Immature natural killer cell (primary cell): ENCODE measurements around the gene THSD7B. TPM values are rescaled to one million over a fixed set of nuclear protein-coding genes. Genes with fewer than 3 reads are reported as not detected.
"Not testable (repeated sequence)": the region's sequence is repeated elsewhere in the genome, so short reads cannot be mapped to it uniquely, and the experiment has no call there.

Experiments used
- DNase-seq, 3 donors: peaks; one replicate each; pipeline ENCODE4 v3.0.0; 2022; ENCODE audit warnings: mixed read lengths in 1 of 3
- H3K27ac Mint-ChIP-seq, 6 donors: one replicate each; pipeline ENCODE4 v1.8.0; 2020; ENCODE audit warnings: mixed read lengths in 6 of 6, mild to moderate bottlenecking in 5 of 6, inconsistent platforms in 4 of 6, moderate library complexity in 3 of 6
- H3K27me3 Mint-ChIP-seq, 3 donors: one replicate each; pipeline ENCODE4 v1.8.0; 2020 to 2021; ENCODE audit warnings: low read depth in 3 of 3, mild to moderate bottlenecking in 3 of 3, mixed read lengths in 3 of 3, moderate library complexity in 3 of 3, inconsistent platforms in 1 of 3
- H3K36me3 Mint-ChIP-seq, 3 donors: one replicate each; pipeline ENCODE4 v1.8.0; 2020; ENCODE audit warnings: mixed read lengths in 3 of 3, inconsistent platforms in 2 of 3, mild to moderate bottlenecking in 2 of 3
- H3K4me1 Mint-ChIP-seq, 2 donors: one replicate each; pipeline ENCODE4 v1.8.0; 2020; ENCODE audit warnings: inconsistent platforms in 2 of 2, mild to moderate bottlenecking in 2 of 2, mixed read lengths in 2 of 2, moderate library complexity in 1 of 2
- H3K4me3 Mint-ChIP-seq, 5 donors: one replicate each; pipeline ENCODE4 v1.8.0; 2020; ENCODE audit warnings: mild to moderate bottlenecking in 5 of 5, mixed read lengths in 5 of 5, inconsistent platforms in 3 of 5, moderate library complexity in 3 of 5
- H3K9me3 Mint-ChIP-seq, 6 donors: one replicate each; pipeline ENCODE4 v1.8.0; 2020; ENCODE audit warnings: mild to moderate bottlenecking in 6 of 6, mixed read lengths in 6 of 6, inconsistent platforms in 4 of 6, moderate library complexity in 3 of 6
- polyA plus RNA-seq, 3 donors: library from polyadenylated mRNA; unstranded; fragments of 300-500 nt; fragmentation: Illumina TruSeq; gene quantifications; one replicate each; pipeline ENCODE4 v1.2.3, GENCODE V29; 2021

The THSD7B gene
- polyA plus RNA-seq, 3 donors from 2014 or later: not detected

- no peak overlapping the region for H3K27ac Mint-ChIP-seq
- no peaks in the 10 kb centered on the region for H3K4me1 Mint-ChIP-seq
- peaks cover 0 to 7% (median 1%) of the 10 kb centered on the region in 6 donors for H3K9me3 Mint-ChIP-seq
- no peaks in the 10 kb centered on the region for H3K36me3 Mint-ChIP-seq
- DNase-seq: no peak
- no peak overlapping the region for H3K4me3 Mint-ChIP-seq
- H3K27me3 Mint-ChIP-seq: no peaks in the 10 kb centered on the region
Observed at GRCh38 chr2:137049518-137049917, 284.2 kb downstream of the THSD7B start.

- H3K4me1 Mint-ChIP-seq: no peaks in the 10 kb centered on the region
Observed at GRCh38 chr2:137050949-137051348, 285.6 kb downstream of the THSD7B start.

GRCh38 chr2:137051778-137052398 is 286.5 kb downstream of the THSD7B start:
- no peak for DNase-seq
- no peak overlapping the region for H3K27ac Mint-ChIP-seq
- H3K36me3 Mint-ChIP-seq: no peaks in the 10 kb centered on the region
- no peaks in the 10 kb centered on the region for H3K27me3 Mint-ChIP-seq
- H3K4me3 Mint-ChIP-seq: no peak overlapping the region
- H3K9me3 Mint-ChIP-seq: peaks cover 0 to 10% (median 2%) of the 10 kb centered on the region in 6 donors
- no peaks in the 10 kb centered on the region for H3K4me1 Mint-ChIP-seq

More at GRCh38 chr2:137050949-137051348, 285.6 kb downstream of the THSD7B start:
- Mint-ChIP-seq H3K27me3 (no peaks in the 10 kb centered on the region), H3K27ac (no peak overlapping the region), H3K36me3 (no peaks in the 10 kb centered on the region), H3K9me3 (peaks cover 0 to 10% (median 3%) of the 10 kb centered on the region in 6 donors), H3K4me3 (no peak overlapping the region)
- DNase-seq: no peak

GRCh38 chr2:137056704-137057103 is 291.4 kb downstream of the THSD7B start:
- H3K4me3 Mint-ChIP-seq: no peak overlapping the region
- no peaks in the 10 kb centered on the region for H3K27me3 Mint-ChIP-seq
- H3K27ac Mint-ChIP-seq: no peak overlapping the region
- H3K9me3 Mint-ChIP-seq: peaks cover 0 to 7% (median 3%) of the 10 kb centered on the region in 6 donors
- no peak for DNase-seq
- H3K36me3 Mint-ChIP-seq: no peaks in the 10 kb centered on the region
- H3K4me1 Mint-ChIP-seq: no peaks in the 10 kb centered on the region

- not testable (repeated sequence) for DNase-seq, H3K36me3 Mint-ChIP-seq, H3K4me1 Mint-ChIP-seq, H3K4me3 Mint-ChIP-seq, H3K27me3 Mint-ChIP-seq, H3K27ac Mint-ChIP-seq
- H3K9me3 Mint-ChIP-seq: peaks cover 11 to 22% (median 14%) of the 10 kb centered on the region in 6 donors
Observed at GRCh38 chr2:137076111-137076765, 310.9 kb downstream of the THSD7B start.

- no peaks in the 10 kb centered on the region for H3K36me3 Mint-ChIP-seq
- H3K27ac Mint-ChIP-seq: no peak overlapping the region
- H3K4me1 Mint-ChIP-seq: no peaks in the 10 kb centered on the region
- H3K4me3 Mint-ChIP-seq: no peak overlapping the region
- no peaks in the 10 kb centered on the region for H3K27me3 Mint-ChIP-seq
- no peak for DNase-seq
- peaks cover 3 to 20% (median 7%) of the 10 kb centered on the region in 6 donors for H3K9me3 Mint-ChIP-seq
Observed at GRCh38 chr2:137091704-137092103, 326.4 kb downstream of the THSD7B start.

GRCh38 chr2:137093116-137093515 is 327.8 kb downstream of the THSD7B start:
- Mint-ChIP-seq H3K27ac (no peak overlapping the region), H3K27me3 (no peaks in the 10 kb centered on the region), H3K4me3 (no peak overlapping the region), H3K9me3 (peaks cover 3 to 20% (median 5%) of the 10 kb centered on the region in 6 donors), H3K36me3 (no peaks in the 10 kb centered on the region), H3K4me1 (no peaks in the 10 kb centered on the region)
- no peak for DNase-seq

GRCh38 chr2:137096187-137096586 is 330.8 kb downstream of the THSD7B start:
- H3K9me3 Mint-ChIP-seq: peaks cover 2 to 13% (median 7%) of the 10 kb centered on the region in 6 donors
- H3K27ac Mint-ChIP-seq: no peak overlapping the region
- H3K36me3 Mint-ChIP-seq: no peaks in the 10 kb centered on the region
- no peak overlapping the region for H3K4me3 Mint-ChIP-seq
- H3K4me1 Mint-ChIP-seq: no peaks in the 10 kb centered on the region
- no peak for DNase-seq
- peaks cover 0 to 1% (median 0%) of the 10 kb centered on the region in 3 donors for H3K27me3 Mint-ChIP-seq

GRCh38 chr2:137096693-137097092 is 331.3 kb downstream of the THSD7B start:
- H3K4me1 Mint-ChIP-seq: no peaks in the 10 kb centered on the region
- H3K27me3 Mint-ChIP-seq: peaks cover 0 to 1% (median 0%) of the 10 kb centered on the region in 3 donors
- H3K9me3 Mint-ChIP-seq: peaks cover 2 to 13% (median 7%) of the 10 kb centered on the region in 6 donors
- H3K4me3 Mint-ChIP-seq: no peak overlapping the region
- DNase-seq: no peak
- no peaks in the 10 kb centered on the region for H3K36me3 Mint-ChIP-seq
- no peak overlapping the region for H3K27ac Mint-ChIP-seq

- H3K27ac Mint-ChIP-seq, H3K27me3 Mint-ChIP-seq, H3K4me1 Mint-ChIP-seq, DNase-seq, H3K4me3 Mint-ChIP-seq, H3K36me3 Mint-ChIP-seq: not testable (repeated sequence)
- peaks cover 2 to 34% (median 13%) of the 10 kb centered on the region in 6 donors for H3K9me3 Mint-ChIP-seq
Observed at GRCh38 chr2:137101814-137102213, 336.5 kb downstream of the THSD7B start.

- peaks cover 5 to 29% (median 16%) of the 10 kb centered on the region in 6 donors for H3K9me3 Mint-ChIP-seq
- DNase-seq: no peak
- no peak overlapping the region for H3K27ac Mint-ChIP-seq
- peaks cover 0 to 1% (median 0%) of the 10 kb centered on the region in 3 donors for H3K27me3 Mint-ChIP-seq
- H3K36me3 Mint-ChIP-seq: no peaks in the 10 kb centered on the region
- H3K4me1 Mint-ChIP-seq: no peaks in the 10 kb centered on the region
- H3K4me3 Mint-ChIP-seq: no peak overlapping the region
Observed at GRCh38 chr2:137107904-137108303, 342.6 kb downstream of the THSD7B start.

GRCh38 chr2:137111896-137112295 is 346.6 kb downstream of the THSD7B start:
- no peak for DNase-seq
- Mint-ChIP-seq H3K36me3 (no peaks in the 10 kb centered on the region), H3K27me3 (peaks cover 0 to 3% (median 0%) of the 10 kb centered on the region in 3 donors), H3K4me1 (no peaks in the 10 kb centered on the region), H3K4me3 (no peak overlapping the region), H3K9me3 (peaks cover 2 to 19% (median 8%) of the 10 kb centered on the region in 6 donors), H3K27ac (no peak overlapping the region)

- Mint-ChIP-seq H3K9me3 (peaks cover 2 to 17% (median 8%) of the 10 kb centered on the region in 6 donors), H3K36me3 (no peaks in the 10 kb centered on the region), H3K27ac (no peak overlapping the region), H3K4me1 (no peaks in the 10 kb centered on the region), H3K4me3 (no peak overlapping the region), H3K27me3 (peaks cover 0 to 3% (median 0%) of the 10 kb centered on the region in 3 donors)
- no peak for DNase-seq
Observed at GRCh38 chr2:137115081-137115794, 349.9 kb downstream of the THSD7B start.

GRCh38 chr2:137115795-137116089 is 350.4 kb downstream of the THSD7B start:
- H3K27ac Mint-ChIP-seq: no peak overlapping the region
- peaks cover 2 to 13% (median 8%) of the 10 kb centered on the region in 6 donors for H3K9me3 Mint-ChIP-seq
- no peak overlapping the region for H3K4me3 Mint-ChIP-seq
- no peaks in the 10 kb centered on the region for H3K36me3 Mint-ChIP-seq
- H3K27me3 Mint-ChIP-seq: peaks cover 0 to 3% (median 0%) of the 10 kb centered on the region in 3 donors
- no peaks in the 10 kb centered on the region for H3K4me1 Mint-ChIP-seq
- no peak for DNase-seq
